ENCODE data around the gene FLG2.
A peak's percentile ranks its signal among the peaks of the same experiment; 100 is the strongest.
"Not testable (repeated sequence)": the region's sequence is repeated elsewhere in the genome, so short reads cannot be mapped to it uniquely, and the experiment has no call there.

FLG2 gene

GRCh38 chr1:152359906-152360305 is at the start of gene FLG2:
Gene FLG2 (minus strand): TSS chr1:152360006. CDS start chr1:152358884, 1,122 bp downstream.
- no peak for DNase-seq

DNA sequence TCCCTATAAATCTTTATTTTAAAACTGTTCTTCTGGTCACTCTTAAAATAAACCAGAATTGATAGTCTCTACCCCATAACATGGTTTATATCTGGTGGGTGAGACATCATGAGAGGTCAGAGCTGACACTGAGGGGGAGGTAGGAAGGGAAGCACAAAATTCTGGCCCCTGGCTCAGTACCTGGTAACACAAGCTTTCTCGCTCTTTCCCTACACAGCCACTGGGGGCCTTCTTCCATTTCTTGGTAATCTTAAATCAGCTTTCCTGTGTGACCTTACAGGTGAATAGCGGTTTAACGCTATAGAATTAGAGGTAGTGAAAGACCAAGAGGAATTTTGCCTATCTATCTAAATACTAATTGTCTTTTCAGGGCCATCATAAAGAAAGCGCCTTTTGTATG is 48.9 kb upstream of the FLG2 start:
- DNase-seq: no peak

- DNase-seq: no peak
Observed at GRCh38 chr1:152398812-152399698, 39.2 kb upstream of the FLG2 start.

- DNase-seq: no peak
Observed at GRCh38 chr1:152397474-152397873, 37.7 kb upstream of the FLG2 start.

DNA sequence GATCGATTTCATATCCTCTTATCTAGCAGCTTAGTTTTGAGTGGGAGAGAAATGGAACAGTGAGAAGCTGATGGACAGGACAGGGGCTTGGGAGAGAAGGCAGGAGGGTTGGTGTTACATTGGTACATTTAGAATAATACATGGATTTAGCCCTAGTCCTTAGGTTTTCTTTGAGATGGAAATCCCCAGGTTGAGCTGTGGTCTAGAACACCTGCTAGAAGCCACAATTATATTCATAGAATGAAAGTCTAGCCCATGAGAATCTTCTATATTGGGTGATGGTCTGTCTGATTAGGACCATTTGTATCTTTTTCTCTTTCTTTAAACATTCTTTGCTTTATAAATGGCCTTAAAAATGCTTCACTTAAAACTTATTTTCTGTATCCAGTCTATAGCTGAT is 34.3 kb upstream of the FLG2 start:
- no peak for DNase-seq

GRCh38 chr1:152392909-152393308 is 33.1 kb upstream of the FLG2 start:
- DNase-seq: no peak

GRCh38 chr1:152388889-152389288 is 29.1 kb upstream of the FLG2 start:
- DNase-seq: no peak

DNA sequence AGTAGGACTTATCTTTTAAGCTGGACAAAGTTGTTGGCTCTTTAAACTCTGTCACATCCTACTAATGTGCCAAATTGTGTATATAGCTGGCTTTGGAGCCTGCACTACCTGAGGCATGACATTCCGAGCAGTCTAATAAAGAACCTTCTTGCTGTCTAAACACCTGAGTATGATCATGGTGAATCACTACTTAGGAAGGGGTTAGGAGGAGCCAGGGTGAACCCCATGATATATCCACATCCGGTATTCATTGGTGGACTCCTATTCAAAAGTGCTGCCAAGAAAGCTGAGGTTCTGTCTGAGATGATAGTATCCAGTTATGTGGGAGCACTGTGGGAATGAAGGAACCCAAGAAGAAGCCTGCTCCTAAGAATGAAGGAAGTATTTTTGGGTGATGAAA is 27.1 kb upstream of the FLG2 start:
- DNase-seq: no peak

GRCh38 chr1:152380932-152381331 is 21.1 kb upstream of the FLG2 start:
- DNase-seq: no peak

DNA sequence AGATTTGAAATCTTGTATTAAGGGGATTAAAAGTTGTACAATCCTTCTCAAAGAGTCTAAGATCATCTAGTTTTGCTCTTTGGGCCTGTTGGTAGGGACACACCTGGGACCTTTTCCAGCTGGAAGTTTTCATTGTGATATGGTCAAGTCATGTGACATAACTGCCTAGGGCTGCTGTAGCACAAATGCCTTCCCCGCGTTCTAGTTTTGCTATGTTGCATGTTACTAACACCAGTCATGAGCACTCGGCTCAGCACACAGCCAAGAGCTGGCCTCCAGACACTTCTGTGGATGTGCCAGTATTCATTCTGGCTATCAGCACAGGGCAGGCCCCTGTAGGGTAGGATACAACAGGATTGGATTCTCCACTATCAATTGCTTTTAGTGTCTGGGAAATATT is 14.6 kb upstream of the FLG2 start:
- DNase-seq: no peak

DNA sequence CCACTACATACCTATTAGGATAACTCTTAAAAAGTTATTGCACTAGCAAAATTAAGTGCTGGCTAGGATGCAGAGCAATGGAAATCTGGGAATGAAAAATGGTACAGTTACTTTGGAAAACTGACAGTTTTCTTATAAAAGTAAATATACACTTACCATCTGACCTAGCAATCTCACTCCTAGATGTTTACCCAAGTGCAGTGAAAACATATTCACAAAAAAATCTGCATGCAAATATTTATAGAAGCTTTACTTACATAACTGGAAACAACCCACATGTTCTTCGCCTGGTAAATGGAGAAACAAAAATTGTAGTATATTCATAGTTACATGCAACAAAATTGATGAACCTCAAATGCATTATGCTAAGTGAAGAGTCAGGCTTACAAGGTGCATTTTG is 12.9 kb upstream of the FLG2 start:
- no peak for DNase-seq

DNA sequence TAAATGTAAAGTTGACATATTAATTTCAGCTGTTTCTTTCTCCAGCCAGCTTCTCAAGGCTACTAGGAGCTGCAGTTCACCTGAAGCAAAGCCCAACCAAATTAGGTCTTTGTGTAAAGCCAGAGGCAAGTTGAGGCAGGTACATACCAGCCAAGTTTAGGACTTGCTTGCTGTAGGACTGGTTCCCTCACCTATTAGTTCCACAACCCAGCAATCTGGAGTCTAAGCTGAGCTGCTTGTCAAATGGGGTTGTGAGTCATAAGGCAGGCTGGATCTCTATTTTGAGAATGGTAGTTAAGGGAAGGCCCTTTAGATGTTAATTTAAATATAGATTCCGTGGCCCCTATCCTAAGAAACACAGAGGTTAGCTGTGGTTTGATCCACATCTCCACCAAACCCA is 7.6 kb upstream of the FLG2 start:
- DNase-seq: no peak

DNA sequence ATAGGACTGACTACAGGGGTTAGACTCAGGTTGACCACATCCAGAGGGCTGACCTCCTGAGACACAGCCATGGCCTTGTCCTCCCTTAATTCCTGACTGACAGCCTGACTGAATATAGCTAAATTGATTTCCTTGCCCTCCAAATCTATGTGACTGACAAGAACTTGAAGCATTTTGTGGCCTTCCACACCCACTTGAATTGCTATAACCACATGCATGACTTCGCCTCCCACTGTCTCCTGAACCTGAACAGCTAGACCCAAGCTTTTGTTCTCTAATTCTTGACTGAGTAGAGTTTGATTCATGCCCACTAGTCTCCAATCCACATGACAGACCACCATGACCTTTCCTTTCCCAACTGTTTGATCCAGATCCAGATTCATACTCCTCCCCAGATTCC is 3.1 kb downstream of the FLG2 start:
- no peak for DNase-seq

DNA sequence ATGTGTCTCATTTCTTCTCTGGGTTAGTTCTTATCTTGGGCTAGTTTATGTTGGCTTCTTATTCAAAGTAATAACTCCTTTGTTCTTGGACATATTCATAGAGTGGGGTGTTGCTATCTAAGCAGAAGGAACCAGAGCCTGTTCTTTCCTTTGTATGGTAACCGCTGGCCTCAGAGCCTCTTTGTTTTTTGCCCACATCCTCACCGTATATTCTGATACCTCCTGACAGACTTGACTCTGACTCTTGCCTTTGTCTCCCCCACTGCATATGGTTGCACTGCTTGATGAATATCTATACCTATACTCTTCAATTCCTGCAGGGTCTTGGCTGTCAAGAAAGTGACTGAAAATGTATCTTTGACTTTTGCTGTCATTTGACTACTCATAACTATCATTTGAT is 10.2 kb downstream of the FLG2 start:
- DNase-seq: no peak

- no peak for DNase-seq
Observed at GRCh38 chr1:152348447-152348846, 11.4 kb downstream of the FLG2 start.

GRCh38 chr1:152347116-152347728 is 12.6 kb downstream of the FLG2 start:
- peak; percentile 25 for DNase-seq

- DNase-seq: no peak
Observed at GRCh38 chr1:152344438-152344837, 15.4 kb downstream of the FLG2 start.

DNA sequence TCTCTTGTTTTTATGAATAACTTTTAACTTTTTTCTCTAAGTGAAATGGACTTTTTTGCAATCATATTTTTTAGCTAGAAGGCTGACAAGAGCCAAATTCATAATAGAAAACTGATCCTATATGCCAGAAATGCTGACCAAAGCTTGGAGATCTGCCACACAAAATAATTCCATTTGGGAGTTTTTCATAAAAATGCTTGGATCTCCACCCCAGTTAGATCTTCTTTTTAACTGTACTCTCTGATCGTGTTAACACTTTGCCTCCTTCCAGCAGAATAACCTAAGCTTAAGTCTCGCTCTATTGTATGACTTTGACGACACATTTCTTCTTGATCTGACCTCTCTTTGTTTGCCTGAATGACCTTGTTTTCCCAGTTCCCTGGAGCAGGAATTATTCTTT is 16.8 kb downstream of the FLG2 start:
- no peak for DNase-seq

- DNase-seq: no peak
Observed at GRCh38 chr1:152335399-152335798, 24.4 kb downstream of the FLG2 start.

DNA sequence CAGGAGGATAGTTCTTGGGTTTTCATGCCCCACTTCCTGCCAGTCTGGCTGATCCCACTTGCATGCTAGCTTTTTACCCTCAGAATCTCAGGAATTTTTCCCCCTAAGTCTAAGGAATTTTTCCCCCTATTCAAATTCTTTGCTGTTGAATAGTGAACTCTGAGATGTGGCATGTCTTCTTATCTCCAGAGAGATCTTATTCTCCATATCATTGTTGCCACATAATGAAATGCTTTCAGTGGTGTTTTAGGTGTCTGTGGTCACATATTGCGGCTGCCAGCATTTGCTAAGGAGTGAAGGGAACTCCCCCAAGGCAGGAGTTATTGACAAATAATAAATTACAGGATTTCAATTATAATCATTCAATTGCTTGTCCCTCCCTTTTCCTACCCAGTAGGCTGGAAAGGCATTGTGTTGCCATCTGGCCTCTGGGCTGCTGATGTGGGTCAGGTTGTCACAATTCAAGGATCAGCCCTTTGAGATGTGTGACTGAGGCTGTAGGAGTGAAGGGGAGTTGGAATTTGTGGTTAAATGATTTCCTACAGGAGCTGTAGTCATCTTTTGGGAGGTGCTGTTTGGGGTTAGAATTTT is 30.9 kb downstream of the FLG2 start:
- no peak for DNase-seq

DNA sequence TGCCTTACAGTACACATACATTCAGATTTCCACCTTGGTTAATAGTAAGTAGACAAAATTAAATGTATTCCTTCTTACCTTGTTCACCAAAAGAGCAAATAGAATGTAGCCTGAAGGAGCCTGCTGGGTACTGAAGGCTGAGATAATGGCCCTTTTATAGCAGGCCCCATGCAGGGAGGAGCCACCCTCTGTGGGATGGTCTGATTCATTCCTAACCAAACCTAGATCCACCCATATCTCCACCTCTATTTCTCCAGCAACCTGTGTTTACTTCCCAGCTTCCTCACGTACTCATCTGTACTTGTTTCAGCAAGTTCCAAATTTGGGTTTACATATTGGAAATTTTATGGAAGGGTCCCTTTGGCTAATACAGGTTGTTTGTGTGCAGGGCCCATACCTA is 34.7 kb downstream of the FLG2 start, which contains the start of gene FLG:
FLG (minus strand) TSS at position 129 of the 400 bp plus-strand sequence. CDS start 9,783 bp downstream, outside the sequence.
- DNase-seq: no peak

DNA sequence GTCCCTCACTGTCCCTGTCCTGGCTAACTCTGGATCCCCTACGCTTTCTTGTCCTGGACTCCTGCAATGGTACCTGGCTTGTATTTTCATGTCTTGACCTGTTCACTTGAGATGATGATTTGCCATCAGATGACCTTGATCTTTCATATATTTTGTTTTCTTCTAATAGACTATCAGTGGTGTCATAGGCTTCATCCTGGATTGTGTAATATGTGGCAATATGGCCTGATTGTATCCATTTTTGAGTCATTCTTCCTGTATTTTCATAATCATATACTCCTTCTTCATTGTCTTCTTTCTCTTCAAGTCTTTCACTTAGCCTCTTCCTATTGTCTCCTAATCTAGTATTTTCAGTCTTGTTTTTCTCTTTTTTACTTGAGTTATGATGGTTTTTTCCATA is 45.8 kb downstream of the FLG2 start:
- no peak for DNase-seq

DNA sequence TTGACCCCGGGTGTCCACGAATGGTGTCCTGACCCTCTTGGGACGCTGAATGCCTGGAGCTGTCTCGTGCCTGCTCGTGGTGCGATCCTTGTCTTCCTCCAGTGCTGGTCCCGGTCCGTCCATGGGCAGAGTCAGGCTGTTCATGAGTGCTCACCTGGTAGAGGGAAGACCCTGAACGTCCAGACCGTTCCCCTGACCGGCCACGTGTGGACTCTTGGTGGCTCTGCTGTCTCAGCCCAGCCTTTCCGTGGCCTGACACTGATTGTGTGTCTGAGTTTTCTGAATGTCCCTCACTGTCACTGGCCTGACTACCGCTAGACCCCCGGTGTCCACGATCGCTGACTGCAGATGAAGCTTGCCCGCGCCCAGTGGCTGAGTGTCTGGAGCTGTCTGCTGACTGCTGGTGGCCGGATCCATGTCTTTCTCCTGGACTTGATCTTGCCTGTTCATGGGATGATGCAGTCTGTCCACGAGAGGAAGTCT is 46.4 kb downstream of the FLG2 start:
- no peak for DNase-seq

- not testable (repeated sequence) for DNase-seq
Observed at GRCh38 chr1:152312169-152312568, 47.6 kb downstream of the FLG2 start.

All from activated CD8-positive, alpha-beta memory T cell treated with anti-CD3 and anti-CD28 coated beads, Interleukin-2, amount 50 U/mL, for 4 hours (primary cell).